IMR-90 (cell line): Measurements from ENCODE around the gene MYH9.

Source experiments
- ELK1 ChIP-seq: fragments of 150-350 bp; IDR thresholded peaks from 2 replicates; pipeline ENCODE4 v1.6.1; 2016; ENCODE audit warnings: low read depth, mild to moderate bottlenecking, low read length, moderate library complexity, borderline replicate concordance
- POLR2A ChIP-seq: IDR thresholded peaks from 2 replicates; pipeline ENCODE4 v1.6.1; 2012; ENCODE audit warnings: mild to moderate bottlenecking, low read depth, low read length

GRCh38 chr22:36237462-36238372, 150.1 kb downstream of the MYH9 start:
- TF ChIP-seq ELK1 = no peak
- TF ChIP-seq POLR2A = no peak; the same call in 1 of the 2 replicates
